PC-3 (cell line): Measurements from ENCODE around the gene TCF12. TPM values are rescaled to one million over a fixed set of nuclear protein-coding genes. Genes with fewer than 3 reads are reported as not detected.
"Not testable (repeated sequence)": the region's sequence is repeated elsewhere in the genome, so short reads cannot be mapped to it uniquely, and the experiment has no call there.

Experiments used
- ATAC-seq: fragments of 200-7000 bp; cut with Tn5 transposase; 2 replicates; pipeline ENCODE4 v1.9.1; 2020; ENCODE audit warnings: mild to moderate bottlenecking, moderate library complexity
- BruUV-seq: library from RNA; stranded (reverse); fragments of 400-500 nt; replicated peaks from 2 replicates; lab custom pipeline; 2021; lab: Mats Ljungman, UMichigan
- CTCF ChIA-PET: fragments of 300-600 bp; sonication (Branson Sonifier 250); formaldehyde crosslinking; loops from one replicate; lab custom pipeline; 2022; ENCODE audit warnings: antibody characterized with exemption; lab: Charles Lee
- POLR2A ChIA-PET: fragments of 300-600 bp; sonication (Branson Sonifier 250); formaldehyde crosslinking; loops from one replicate; lab custom pipeline; 2022; ENCODE audit warnings: antibody characterized with exemption; ENCODE audit not compliant: unreplicated experiment; lab: Charles Lee
- DNase-seq: peaks from one replicate; pipeline ENCODE4 v3.0.0-alpha.2; 2015
- H2AFZ ChIP-seq: fragments of 300-600 bp; sonication (generic); 2 replicates; pipeline ENCODE4 v1.6.0; 2016; ENCODE audit warnings: antibody characterized with exemption, low read length
- H3F3A ChIP-seq: fragments of 300-600 bp; sonication (generic); one replicate; pipeline ENCODE4 v1.6.0; 2017; ENCODE audit warnings: antibody characterized with exemption, low read length, control low read depth, mild to moderate bottlenecking; ENCODE audit not compliant: unreplicated experiment
- H3K27ac ChIP-seq: fragments of 300-600 bp; sonication (generic); 2 replicates; pipeline ENCODE4 v1.5.1; 2016; ENCODE audit warnings: mild to moderate bottlenecking, low read length
- H3K27me3 ChIP-seq: fragments of 300-600 bp; sonication (generic); 2 replicates; pipeline ENCODE4 v1.6.1; 2016; ENCODE audit warnings: low read length, mixed read lengths
- H3K36me3 ChIP-seq: fragments of 300-600 bp; sonication (generic); 2 replicates; pipeline ENCODE4 v1.6.1; 2016; ENCODE audit warnings: low read depth, mixed run types, low read length, mixed read lengths
- H3K4me1 ChIP-seq: fragments of 300-600 bp; sonication (generic); 2 replicates; pipeline ENCODE4 v1.5.1; 2016; ENCODE audit warnings: low read length; ENCODE audit not compliant: insufficient read depth
- H3K4me2 ChIP-seq: fragments of 300-600 bp; sonication (generic); 2 replicates; pipeline ENCODE4 v1.6.0; 2016; ENCODE audit warnings: low read length
- H3K4me3 ChIP-seq: fragments of 300-600 bp; sonication (generic); 2 replicates; pipeline ENCODE4 v1.5.1; 2016; ENCODE audit warnings: mild to moderate bottlenecking, low read length, mixed read lengths
- H3K79me2 ChIP-seq: fragments of 300-600 bp; sonication (generic); 2 replicates; pipeline ENCODE4 v1.6.1; 2017; ENCODE audit warnings: low read length, mixed read lengths
- H3K9ac ChIP-seq: fragments of 300-600 bp; sonication (generic); 2 replicates; pipeline ENCODE4 v1.6.0; 2016; ENCODE audit warnings: mild to moderate bottlenecking, low read length
- H3K9me2 ChIP-seq: fragments of 300-600 bp; sonication (generic); replicated peaks from 2 replicates; pipeline ENCODE4 v1.6.1; 2016; ENCODE audit warnings: mixed run types, low read length, mixed read lengths
- H3K9me3 ChIP-seq: fragments of 300-600 bp; sonication (generic); 2 replicates; pipeline ENCODE4 v1.6.1; 2016; ENCODE audit warnings: low read length, mixed read lengths
- H4K20me1 ChIP-seq: fragments of 300-600 bp; sonication (generic); 2 replicates; pipeline ENCODE4 v1.6.1; 2016; ENCODE audit warnings: low read length, mixed read lengths
- CTCF ChIP-seq: fragments of 300-600 bp; sonication (generic); conservative IDR thresholded peaks from 2 replicates; pipeline ENCODE4 v1.5.1; 2017; ENCODE audit warnings: antibody characterized with exemption, low read depth, mild to moderate bottlenecking, low read length
- EZH2 ChIP-seq: fragments of 300-600 bp; sonication (generic); IDR thresholded peaks from one replicate; pipeline ENCODE4 v1.6.1; 2017; ENCODE audit warnings: antibody characterized with exemption, mild to moderate bottlenecking, low read length; ENCODE audit not compliant: unreplicated experiment
- EZH2phosphoT487 ChIP-seq: fragments of 300-600 bp; sonication (generic); IDR thresholded peaks from 2 replicates; pipeline ENCODE4 v1.6.1; 2018; ENCODE audit warnings: mild to moderate bottlenecking, antibody characterized with exemption, low read length, borderline replicate concordance
- intact Hi-C: fragments of 100-400 bp; cut with micrococcal nuclease; formaldehyde crosslinking; loops from 2 replicates; pipeline ENCODE4 v1.9.0; 2023
- total RNA-seq: library from RNA; depleted of rRNA; stranded (reverse); fragments of >200 nt; gene quantifications from 2 replicates; pipeline ENCODE4 v1.2.3, GENCODE V29; 2014

TCF12 gene
- total RNA-seq, 1 experiment from 2014 or later = 103 TPM

- Histone ChIP-seq H3K27me3 (no peaks in the 10 kb centered on the region), H3K36me3 (peaks cover 2% of the 10 kb centered on the region; the same call in 1 of the 2 replicates), H2AFZ (no peak overlapping the region), H3K4me2 (no peak overlapping the region), H3K79me2 (peaks cover 83% of the 10 kb centered on the region), H3K9me3 (no peaks in the 10 kb centered on the region), H3K9ac (no peak overlapping the region), H3K4me1 (peaks cover 41% of the 10 kb centered on the region), H4K20me1 (peaks cover 6% of the 10 kb centered on the region; the same call in 1 of the 2 replicates), H3K9me2 (no peaks in the 10 kb centered on the region), H3K4me3 (no peak overlapping the region), H3F3A (no peaks in the 10 kb centered on the region), H3K27ac (no peak overlapping the region)
- ChIA-PET CTCF (no interaction called here), POLR2A (no interaction called here)
- ATAC-seq (no peak), DNase-seq (no peak)
- TF ChIP-seq CTCF = no peak
- TF ChIP-seq EZH2phosphoT487 = no peak
- TF ChIP-seq EZH2 = no peak
- no TSS peak for BruUV-seq
- intact Hi-C loops = no loop called here
These were observed 12.3 kb downstream of the TCF12 start for GRCh38 chr15:56930669-56931313.

GRCh38 chr15:56931639-56932508, 13.4 kb downstream of the TCF12 start:
- H3K79me2 ChIP-seq = peaks cover 79% of the 10 kb centered on the region
- H3K36me3 ChIP-seq = peaks cover 2% of the 10 kb centered on the region; the same call in 1 of the 2 replicates
- no peak overlapping the region for H3K27ac ChIP-seq
- H4K20me1 ChIP-seq = peaks cover 6% of the 10 kb centered on the region; the same call in 1 of the 2 replicates
- H3K4me3 ChIP-seq = no peak overlapping the region
- no peak overlapping the region for H3K4me2 ChIP-seq
- no peak overlapping the region for H2AFZ ChIP-seq
- H3K9me3 ChIP-seq = no peaks in the 10 kb centered on the region
- H3K9ac ChIP-seq = no peak overlapping the region
- ATAC-seq = no peak
- ChIA-PET CTCF (no interaction called here), POLR2A (no interaction called here)
- H3K9me2 ChIP-seq = no peaks in the 10 kb centered on the region
- H3K4me1 ChIP-seq = peaks cover 41% of the 10 kb centered on the region
- H3K27me3 ChIP-seq = no peaks in the 10 kb centered on the region
- TF ChIP-seq CTCF = no peak
- no peak for TF ChIP-seq EZH2
- TF ChIP-seq EZH2phosphoT487 = no peak
- intact Hi-C loops = no loop called here
- BruUV-seq = no TSS peak
- DNase-seq = no peak
- H3F3A ChIP-seq = no peaks in the 10 kb centered on the region

GRCh38 chr15:56932509-56932868, 14.0 kb downstream of the TCF12 start:
- H3K4me3 ChIP-seq, H3F3A ChIP-seq, H3K4me2 ChIP-seq, H4K20me1 ChIP-seq, DNase-seq, ATAC-seq, BruUV-seq, POLR2A ChIA-PET, H3K27ac ChIP-seq, H3K36me3 ChIP-seq, H3K27me3 ChIP-seq, H3K9ac ChIP-seq, CTCF ChIA-PET, H3K9me3 ChIP-seq, intact Hi-C loops, H3K9me2 ChIP-seq, H2AFZ ChIP-seq: not testable (repeated sequence)
- H3K79me2 ChIP-seq = peaks cover 79% of the 10 kb centered on the region
- peaks cover 47% of the 10 kb centered on the region for H3K4me1 ChIP-seq
